VCaP (cell line): Measurements from ENCODE around the gene UGT1A3.

ENCODE experiments used
- H3K27ac ChIP-seq: fragments of 450-650 bp; 2 replicates; pipeline ENCODE4 v1.5.1; 2017
- CTCF ChIP-seq: fragments of 450-650 bp; conservative IDR thresholded peaks from 2 replicates; pipeline ENCODE4 v1.5.1; 2017; ENCODE audit warnings: mild to moderate bottlenecking, moderate library complexity

UGT1A3 gene

GRCh38 chr2:233754872-233755611, 26.2 kb downstream of the UGT1A3 start:
- no peak overlapping the region for H3K27ac ChIP-seq
- no peak for TF ChIP-seq CTCF

DNA sequence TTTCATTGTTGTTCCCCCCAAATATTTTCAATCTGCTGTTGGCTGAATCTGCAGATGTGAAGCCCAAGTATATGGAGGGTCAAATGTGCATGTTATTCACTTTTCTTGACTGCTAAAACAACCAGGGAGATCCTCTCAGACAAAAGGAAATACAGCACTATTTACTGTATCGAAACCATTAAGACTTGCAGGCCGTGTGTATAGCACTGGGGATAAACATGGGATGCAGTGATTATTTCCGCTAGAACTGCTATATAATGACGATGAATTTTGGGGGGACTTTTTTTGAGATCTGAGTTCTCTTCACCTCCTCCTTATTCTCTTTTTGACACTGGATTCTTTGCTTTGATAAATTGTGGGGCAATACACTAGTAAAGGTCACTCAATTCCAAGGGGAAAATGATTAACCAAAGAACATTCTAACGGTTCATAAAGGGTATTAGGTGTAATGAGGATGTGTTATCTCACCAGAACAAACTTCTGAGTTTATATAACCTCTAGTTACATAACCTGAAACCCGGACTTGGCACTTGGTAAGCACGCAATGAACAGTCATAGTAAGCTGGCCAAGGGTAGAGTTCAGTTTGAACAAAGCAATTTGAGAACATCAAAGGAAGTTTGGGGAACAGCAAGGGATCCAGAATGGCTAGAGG, 27.7 kb downstream of the UGT1A3 start:
- no peak for TF ChIP-seq CTCF
- no peak overlapping the region for H3K27ac ChIP-seq

GRCh38 chr2:233758141-233758540, 29.3 kb downstream of the UGT1A3 start:
- no peak overlapping the region for H3K27ac ChIP-seq

DNA sequence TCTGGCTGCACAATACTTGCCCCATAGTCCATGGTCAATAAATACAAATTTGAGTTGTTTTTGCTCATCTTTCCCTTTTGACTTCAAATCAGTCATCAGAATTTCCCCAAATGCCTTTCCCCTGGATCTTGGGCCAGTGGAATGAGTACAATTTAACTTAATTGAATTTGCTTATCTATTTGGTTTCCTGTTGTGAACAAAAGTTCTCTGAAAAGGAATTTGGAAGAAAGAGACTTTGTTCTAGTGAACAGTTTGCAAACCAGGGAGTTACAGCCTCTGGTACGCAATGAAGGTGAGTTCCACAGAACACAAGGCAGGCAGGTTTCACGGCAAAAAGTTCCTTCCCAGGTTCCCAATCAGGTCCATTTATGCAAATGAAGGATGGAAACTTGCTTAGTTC, 30.0 kb downstream of the UGT1A3 start:
- no peak overlapping the region for H3K27ac ChIP-seq
- no peak for TF ChIP-seq CTCF

More at GRCh38 chr2:233758141-233758540, 29.3 kb downstream of the UGT1A3 start:
- TF ChIP-seq CTCF, result no peak

GRCh38 chr2:233760043-233760442, 31.2 kb downstream of the UGT1A3 start, which contains the start of gene UGT1A1:
TSS of gene UGT1A1 (plus strand) at chr2:233760270. CDS start at chr2:233760288, 18 bp downstream.
- H3K27ac ChIP-seq, result no peak within 1 kb of the TSS
- TF ChIP-seq CTCF, result no peak

- TF ChIP-seq CTCF, result no peak
- H3K27ac ChIP-seq, result no peak overlapping the region
These were observed 32.4 kb downstream of the UGT1A3 start for GRCh38 chr2:233761040-233761769.

- no peak overlapping the region for H3K27ac ChIP-seq
- no peak for TF ChIP-seq CTCF
These were observed 35.4 kb downstream of the UGT1A3 start for GRCh38 chr2:233764264-233764663.
